GM19351 (cell line): ENCODE measurements around the gene LAMA2.

Experiments
- ATAC-seq: cut with Tn5 transposase; IDR thresholded peaks from one replicate; pipeline ENCODE4 v1.9.1; 2021; ENCODE audit warnings: mild to moderate bottlenecking, moderate library complexity; ENCODE audit not compliant: unreplicated experiment

LAMA2 gene

DNA sequence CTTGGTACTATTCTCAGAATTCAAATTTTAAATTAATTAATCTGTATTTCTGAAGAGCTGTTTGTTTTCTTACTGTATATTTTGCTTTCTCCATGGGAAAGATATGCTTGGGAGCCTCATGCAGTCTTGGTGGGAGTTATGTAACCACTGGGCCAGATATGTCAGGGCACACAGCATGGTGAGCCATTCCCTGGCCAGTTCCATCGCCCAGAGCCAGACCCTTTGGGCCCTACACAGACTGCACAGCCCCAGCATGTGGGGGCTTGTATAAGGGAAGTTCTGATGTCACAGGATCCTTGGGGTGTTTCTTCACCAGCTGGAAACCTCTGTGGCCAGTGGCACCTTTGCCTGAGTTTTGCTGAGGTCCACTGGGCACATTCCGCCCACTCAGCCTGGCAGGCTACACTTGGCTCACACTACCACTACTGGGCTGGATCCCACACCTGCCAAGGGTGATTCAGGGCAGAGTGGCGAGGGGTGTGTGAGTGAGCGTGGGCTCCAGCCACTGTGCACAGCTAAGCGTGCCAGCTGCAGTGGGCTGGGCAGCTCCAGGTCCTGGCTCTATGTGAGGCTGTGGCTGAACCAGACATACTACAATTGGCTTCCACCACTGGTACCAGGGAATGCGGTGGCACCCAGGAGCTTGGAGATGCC lies 533.5 kb downstream of the LAMA2 start:
- no peak for ATAC-seq

DNA sequence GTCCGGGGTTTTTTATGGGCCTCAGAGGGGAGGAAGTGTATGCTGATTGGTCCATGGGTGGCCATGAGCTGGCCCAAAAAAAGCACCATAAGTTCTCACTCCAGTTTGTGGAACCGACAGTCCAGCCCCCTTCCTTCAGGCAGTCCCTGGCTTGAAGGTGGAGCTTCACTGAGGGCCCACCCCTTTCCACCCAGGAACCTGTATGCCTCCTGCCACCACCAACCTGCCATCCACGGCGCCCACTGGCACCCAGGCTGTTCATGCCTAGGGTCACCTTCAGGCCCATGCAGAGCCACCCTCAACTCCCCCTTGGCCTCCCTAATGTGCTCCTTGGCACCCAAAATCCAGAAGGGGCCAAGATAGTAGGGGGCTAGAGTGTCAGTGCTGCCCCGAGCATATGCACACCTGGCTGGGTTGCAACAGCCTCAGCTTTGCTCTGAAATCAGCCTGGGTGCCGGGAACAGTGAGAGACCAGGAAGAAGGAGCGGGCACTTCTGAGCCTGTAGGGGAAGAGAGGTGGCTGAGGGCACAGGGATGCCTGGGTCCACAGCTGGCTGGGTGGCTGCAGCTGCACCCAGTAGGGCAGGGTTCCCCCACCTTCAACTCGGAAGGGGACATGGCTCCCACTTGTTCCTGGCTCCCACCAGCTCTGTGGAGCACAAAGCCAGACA lies 534.6 kb downstream of the LAMA2 start:
- ATAC-seq: no peak

DNA sequence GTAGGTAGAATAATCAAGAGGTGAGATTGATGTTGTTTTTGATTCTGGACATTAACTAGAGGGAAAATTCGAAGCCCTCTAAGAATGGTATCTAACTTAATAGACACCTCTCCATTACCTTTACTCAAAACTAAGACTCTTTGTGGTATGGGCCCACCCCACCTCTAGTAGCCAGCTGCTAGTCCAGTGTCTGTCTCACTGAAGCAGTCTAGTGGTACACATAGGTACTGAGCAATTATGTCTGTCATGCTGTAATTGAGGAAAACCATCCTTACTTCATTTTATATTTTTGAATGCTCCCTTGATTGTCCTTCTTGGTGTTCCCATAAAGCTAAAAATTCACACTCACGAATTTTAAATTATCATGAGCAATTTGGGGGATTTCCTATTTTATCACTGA lies 536.4 kb downstream of the LAMA2 start:
- peak; percentile 68 for ATAC-seq

DNA sequence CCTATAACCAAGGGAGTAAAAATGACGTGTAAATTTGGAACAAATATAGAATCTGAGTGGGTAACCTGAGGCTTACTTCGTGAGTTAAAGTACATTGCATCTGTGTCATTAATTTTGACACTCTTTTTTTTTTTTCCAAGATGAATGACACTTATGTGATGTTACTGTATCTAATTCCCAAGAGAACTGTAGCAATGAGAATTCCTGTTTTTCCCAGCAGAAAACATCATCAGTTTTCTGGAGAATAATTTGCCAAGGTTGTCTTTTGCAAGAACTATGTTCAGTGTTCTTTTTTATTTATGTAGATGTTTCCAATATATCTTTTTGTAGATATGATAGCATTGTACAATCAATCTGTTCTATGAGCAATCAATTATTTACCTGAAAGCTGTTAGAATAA lies 543.4 kb downstream of the LAMA2 start:
- no peak for ATAC-seq

DNA sequence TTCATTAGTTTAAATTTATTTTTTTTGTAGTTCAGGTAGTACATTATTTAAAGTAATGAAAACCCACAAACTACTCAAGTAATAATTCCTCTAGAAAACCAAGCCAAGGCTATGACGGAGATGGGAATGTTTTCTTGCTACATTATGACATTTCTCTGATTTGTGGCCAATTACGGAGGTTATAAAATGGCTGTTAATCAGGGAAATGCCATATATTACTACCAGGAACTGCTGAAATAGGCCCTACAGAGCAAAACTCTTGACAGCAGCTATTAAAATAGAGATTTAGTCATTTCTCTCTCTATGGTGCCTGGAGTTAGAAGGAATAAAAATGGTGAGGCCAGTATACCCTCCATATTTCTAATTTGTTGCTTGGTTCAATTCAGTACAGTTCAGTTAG lies 547.0 kb downstream of the LAMA2 start:
- ATAC-seq: no peak

DNA sequence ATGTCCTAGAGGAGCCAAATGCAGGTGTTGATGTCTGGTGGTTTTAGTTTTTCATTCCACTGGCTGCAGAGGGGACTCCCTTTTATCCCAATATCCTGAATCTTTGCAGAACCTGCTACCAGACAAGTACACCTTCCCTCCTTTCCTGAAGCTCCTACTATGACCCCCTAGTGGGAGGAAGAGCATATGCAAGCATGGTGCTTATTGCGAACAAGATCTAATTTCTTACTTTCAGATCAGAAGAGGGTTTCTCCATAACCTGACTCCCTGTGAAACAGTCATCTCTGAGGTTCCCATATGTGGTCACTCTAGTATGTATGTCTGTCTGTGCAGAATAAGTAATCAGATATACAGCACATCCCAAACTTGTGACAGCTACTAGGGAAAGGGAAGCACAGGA lies 549.8 kb downstream of the LAMA2 start:
- ATAC-seq: no peak

DNA sequence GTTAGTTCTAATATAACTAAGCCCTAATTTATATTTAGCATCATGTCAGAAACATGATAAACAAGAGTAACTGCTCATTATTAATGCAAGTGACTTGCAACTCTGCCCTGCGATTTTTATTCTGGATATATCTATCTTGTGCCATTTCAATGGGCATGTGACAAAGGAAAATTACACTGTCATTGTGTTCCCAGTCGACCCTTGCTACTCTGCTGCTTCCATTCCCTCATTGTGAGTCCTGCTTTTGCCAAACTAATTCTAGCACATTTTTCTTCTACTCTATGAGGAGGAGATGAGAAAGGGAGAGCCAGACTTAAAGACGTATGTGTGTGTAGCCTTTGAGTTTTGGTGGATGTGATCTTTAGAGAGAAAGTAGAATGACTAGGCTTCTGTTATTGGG lies 551.2 kb downstream of the LAMA2 start:
- no peak for ATAC-seq

DNA sequence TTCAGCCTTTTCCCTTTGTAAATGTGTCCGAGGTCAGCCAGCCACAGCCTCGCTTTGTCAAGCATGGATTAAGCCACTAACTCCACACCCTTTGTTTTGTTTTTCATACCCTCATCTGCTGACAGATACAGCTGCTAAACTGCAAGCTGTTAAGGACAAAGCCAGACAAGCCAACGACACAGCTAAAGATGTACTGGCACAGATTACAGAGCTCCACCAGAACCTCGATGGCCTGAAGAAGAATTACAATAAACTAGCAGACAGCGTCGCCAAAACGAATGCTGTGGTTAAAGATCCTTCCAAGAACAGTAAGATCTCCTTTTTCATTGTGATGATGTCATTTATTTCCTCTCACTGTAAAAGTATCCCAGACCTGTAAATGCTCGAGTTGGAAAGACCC lies 557.8 kb downstream of the LAMA2 start:
- ATAC-seq: no peak

DNA sequence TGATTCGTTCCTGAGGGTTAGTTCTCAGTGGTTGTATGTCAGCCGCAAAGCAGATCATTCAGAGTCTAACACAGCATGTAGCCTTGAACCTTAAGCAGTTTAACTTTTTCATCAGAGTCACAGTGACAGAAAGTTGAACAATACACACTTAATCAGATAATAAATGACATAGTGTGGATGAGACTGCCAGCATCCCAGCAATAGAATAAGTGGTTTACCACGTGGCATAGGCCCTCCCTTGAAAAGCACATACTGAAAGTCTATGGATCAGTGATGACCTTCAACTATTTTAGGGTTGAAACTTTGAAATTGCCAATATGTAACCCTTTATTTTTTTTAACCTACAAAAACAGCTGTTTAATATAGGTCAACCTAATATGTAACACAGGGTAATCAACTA lies 561.7 kb downstream of the LAMA2 start:
- ATAC-seq: no peak

DNA sequence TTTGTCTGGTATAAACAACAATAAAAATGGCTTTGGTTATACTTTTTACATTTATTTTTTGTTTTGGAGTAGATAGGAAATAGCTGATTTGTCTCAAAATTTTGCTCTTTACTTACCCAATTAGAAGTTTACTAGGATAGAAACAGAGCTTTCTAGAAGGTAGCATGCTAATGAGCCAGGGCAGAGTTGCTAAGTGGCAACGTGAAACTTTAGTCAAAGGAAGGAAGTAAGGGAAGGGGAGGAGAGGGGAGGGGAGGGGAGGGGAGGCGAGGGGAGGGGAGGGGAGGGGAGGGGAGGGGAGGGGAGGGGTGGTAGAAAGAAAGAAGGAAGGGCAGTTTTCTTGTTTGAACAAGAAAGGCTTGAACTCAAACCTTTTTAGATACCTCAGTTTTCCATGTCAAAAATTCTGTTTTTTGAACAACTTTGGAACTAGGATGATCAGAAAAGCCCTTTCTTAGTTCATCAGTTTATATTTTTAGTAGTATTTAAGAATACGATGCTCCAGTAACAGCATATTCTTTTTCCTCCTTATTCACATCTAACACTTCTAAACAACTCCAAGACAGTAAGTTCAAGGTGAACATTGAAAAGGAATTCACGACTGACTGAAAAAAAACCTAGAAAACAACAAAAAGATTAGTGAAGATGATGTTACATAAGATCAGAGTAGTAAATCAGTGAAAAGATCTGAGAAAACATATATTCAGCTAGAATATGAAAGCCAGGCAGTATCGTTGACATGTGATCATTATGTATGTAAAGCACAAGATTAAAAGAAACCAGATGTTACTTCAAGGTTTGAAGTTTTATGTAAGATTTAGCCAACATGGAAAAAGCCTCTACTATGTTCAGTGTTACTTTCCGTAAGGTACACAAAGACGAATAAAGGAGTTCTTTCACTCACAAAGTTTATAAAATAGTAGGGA lies 563.6 kb downstream of the LAMA2 start:
- ATAC-seq: no peak

DNA sequence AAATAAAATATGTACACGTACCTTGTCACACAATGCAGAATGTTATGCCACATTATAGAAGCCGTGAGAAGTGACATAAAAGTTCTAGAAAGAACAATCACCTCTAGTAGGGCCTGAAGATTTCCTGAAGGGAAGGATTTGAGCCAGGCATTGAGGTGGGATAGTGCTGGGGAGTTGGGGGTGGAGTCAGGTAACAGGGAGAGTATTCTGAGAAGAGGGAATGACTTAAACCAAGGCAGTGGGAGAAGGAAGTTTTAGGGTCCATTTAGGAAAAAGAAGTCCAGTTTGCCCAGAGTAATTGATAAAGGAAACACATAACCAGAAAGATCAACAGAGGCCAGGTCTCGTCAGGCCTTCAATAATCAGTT lies 564.2 kb downstream of the LAMA2 start:
- no peak for ATAC-seq

DNA sequence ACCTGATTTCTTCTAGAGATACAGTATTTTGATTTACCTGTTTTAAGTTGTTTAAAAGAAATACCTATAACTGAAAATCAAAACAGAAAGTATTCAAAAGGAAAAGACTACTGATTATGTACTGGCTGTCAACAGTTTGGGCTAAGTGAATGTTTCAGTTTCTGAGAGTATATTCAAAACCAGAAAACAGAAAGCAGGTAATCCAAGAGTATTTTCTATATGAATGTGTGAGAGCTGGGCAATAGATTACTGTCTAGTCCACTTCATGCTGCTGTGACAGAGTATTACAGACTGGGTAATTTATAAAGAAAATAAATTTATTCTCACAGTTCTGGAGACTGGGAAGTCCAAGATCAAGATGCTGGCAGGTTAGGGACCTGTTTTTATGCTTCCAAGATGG lies 566.0 kb downstream of the LAMA2 start:
- peak; percentile 100 for ATAC-seq

DNA sequence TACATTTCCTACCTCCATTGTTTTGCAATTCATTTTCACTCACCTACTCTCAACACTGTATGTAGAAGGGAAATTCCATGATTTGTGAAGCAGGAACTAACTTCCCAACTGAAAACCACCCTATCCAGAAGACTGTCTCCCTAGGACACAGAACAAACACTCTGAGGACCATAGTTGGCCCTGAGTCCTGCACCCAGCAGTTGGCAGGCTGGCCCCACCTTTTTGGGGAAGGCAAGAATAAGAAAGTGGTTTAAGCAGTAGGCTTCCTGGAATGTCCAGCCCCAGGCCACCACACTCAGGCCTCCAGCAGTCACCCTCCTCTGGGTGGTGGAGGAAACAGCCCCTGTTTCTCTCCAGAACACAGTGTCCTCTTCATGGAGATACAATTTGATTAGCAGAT lies 568.2 kb downstream of the LAMA2 start:
- ATAC-seq: no peak

DNA sequence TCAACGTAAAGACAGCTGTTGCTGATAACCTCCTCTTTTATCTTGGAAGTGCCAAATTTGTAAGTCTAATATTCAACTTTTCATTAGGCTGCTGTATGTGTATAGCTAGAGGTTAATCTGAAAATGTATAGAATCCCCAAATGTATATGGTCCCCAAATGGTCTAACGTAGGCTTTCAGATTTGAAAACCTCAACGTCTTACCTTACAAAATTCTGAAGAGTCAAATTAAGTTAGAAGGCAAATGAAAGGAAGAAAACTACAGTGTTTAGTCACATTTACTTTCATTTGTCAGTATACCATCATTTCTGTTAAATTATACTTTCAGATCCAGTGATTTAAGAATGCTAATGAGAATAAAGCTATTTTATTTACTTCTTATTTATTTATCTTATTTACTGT lies 570.1 kb downstream of the LAMA2 start:
- no peak for ATAC-seq

DNA sequence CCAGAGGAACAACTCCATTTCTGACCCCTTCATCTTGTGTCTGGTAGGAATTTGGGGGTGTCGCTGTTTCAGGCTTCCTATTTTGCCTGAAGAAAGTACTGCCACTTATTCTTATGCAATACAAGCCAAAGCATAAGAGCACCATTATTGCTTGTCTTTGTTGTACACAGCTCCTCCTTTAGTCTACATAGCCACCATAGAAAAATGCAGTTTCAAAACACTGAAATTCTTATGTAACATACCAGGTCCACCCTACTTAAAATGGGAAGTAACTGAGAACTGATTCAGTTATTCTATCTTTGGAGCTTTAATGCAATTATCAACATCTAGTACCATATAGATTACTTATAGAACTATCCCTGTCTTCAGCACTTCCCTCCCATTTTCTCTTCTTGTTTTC lies 571.5 kb downstream of the LAMA2 start:
- ATAC-seq: no peak

DNA sequence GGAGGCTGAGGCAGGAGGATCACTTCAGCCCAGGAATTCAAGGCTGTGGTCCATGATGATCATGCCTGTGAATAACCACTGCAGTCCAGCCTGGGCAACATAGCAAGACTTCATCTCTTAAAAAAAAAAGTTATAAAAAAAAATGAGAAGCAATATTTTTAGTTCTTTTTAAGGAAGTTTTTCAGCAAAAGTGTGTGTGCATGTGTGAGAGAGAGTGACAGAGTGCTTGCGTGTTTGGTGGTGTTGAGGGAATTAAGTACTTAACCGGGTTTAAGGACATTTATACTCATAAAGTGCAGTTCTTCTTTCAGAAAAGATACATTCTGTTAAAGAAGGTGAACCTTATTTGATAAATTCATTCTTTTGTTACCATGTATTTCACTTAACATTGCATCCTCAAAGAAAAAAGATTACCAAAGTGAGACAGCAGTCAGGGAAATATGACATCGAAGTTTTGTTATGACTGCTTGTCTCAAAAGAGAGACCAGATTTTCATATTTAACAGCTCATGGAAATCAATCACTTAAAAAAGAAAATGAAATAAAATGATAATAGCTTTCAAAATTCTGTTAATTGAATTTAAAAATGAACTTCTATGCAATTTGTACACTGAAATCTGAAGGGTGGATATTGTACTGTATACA lies 572.3 kb downstream of the LAMA2 start:
- no peak for ATAC-seq

DNA sequence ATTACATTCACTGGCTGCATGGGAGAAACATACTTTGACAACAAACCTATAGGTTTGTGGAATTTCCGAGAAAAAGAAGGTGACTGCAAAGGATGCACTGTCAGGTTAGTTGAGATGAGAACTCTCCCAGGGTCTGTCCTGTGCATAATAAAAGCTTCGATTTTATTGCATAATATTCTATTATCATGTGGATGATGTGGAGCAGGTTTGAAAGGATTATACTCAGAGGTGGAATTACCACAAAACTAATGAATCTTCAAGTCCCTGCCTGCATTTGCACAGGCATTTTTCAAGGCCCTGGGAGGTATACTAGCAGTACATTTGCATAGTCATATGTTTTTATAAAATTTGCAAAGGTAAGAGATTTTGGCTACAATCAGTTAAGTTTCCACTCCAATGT lies 577.3 kb downstream of the LAMA2 start:
- no peak for ATAC-seq

DNA sequence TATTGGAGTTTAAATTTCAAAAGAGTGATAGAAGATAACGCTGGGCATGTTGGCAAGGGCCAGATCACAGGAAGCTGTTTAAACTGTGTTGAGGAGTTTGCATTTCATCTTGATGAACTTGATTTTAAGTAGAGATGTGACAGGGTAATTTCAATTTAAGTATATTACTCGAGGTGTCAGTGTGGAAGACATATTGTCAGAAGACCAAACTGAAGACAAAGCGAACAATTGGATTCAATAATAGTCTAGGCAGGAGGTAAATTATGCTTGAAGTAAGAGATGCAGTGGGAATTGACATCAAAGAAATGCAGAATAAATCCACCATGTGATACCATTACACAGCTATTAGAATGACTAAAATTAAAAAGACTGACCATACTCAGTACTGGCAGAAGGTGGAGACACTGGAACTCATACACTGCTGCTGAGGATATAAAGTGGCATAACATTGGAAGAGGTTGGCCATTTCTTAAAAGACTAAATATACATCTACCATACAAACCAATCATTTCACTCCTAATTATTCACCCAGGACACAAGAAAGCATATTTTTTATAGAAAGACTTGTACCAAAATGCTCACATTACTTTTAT lies 586.2 kb downstream of the LAMA2 start:
- peak; percentile 58 for ATAC-seq

DNA sequence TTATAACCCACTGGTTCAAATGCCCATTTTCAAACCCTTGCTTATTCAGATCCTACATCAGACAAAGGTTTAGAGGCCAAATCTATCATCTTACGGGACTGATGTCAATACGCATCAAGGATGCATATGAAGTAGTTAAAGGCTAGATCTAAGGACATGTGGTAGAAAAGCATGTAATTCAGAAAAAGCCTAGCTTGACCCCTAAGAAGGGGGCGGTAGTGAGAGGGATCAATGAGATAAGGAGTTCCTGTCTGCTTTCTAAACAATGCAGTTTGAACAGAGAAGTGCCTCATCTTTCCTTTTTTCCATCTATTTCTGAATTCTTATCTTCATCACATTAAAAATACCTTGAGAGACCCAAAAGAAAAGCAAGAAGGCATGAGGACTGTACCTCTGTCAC lies 589.3 kb downstream of the LAMA2 start:
- no peak for ATAC-seq

DNA sequence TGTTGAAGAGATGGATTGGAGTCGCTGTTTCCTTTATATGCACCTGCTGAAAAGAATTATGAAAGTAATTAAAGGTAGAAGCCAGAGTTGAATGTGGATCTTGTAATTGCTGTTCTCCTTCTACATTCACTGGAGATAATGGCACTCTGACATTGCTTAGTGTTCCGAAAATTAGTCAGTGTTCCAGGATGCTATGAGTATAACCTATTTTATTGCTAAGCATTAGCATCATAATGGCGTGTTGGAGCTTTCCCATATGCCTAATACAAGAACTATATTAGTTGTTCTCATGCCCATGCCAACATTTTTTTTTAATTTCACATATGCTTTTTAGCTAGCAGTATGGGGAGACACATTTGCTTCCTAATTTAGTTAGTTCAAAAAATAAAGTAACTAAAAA lies 590.6 kb downstream of the LAMA2 start:
- ATAC-seq: no peak
